ENCODE results near the gene ZFHX2.
"Not testable (repeated sequence)": the region's sequence is repeated elsewhere in the genome, so short reads cannot be mapped to it uniquely, and the experiment has no call there.

Gene ZFHX2

GRCh38 chr14:23538785-23539184 is 12.8 kb downstream of the ZFHX2 start:
- H3K9me2 ChIP-seq (ENCODE audit: low read depth, low read length): no peaks in the 10 kb centered on the region
- no peak overlapping the region for H3K4me2 ChIP-seq (ENCODE audit: low read length)
- no peaks in the 10 kb centered on the region for H3K4me1 ChIP-seq (ENCODE audit: insufficient read depth, low read length, severe bottlenecking)
- H2AFZ ChIP-seq (ENCODE audit: low read length): no peak overlapping the region
- no peaks in the 10 kb centered on the region for H3K27me3 ChIP-seq (ENCODE audit: insufficient read depth, low read length)
- H3K9me3 ChIP-seq (ENCODE audit: low read length): no peaks in the 10 kb centered on the region
- no peaks in the 10 kb centered on the region for H3F3A ChIP-seq (ENCODE audit: insufficient read depth, low read length)
- no peak overlapping the region for H3K9ac ChIP-seq (ENCODE audit: low read length)
- H3K4me3 ChIP-seq (ENCODE audit: low read depth, low read length, poor library complexity, severe bottlenecking): no peak overlapping the region
- H3K36me3 ChIP-seq (ENCODE audit: insufficient read depth, low read length): no peaks in the 10 kb centered on the region
- TF ChIP-seq, protein P1, sequence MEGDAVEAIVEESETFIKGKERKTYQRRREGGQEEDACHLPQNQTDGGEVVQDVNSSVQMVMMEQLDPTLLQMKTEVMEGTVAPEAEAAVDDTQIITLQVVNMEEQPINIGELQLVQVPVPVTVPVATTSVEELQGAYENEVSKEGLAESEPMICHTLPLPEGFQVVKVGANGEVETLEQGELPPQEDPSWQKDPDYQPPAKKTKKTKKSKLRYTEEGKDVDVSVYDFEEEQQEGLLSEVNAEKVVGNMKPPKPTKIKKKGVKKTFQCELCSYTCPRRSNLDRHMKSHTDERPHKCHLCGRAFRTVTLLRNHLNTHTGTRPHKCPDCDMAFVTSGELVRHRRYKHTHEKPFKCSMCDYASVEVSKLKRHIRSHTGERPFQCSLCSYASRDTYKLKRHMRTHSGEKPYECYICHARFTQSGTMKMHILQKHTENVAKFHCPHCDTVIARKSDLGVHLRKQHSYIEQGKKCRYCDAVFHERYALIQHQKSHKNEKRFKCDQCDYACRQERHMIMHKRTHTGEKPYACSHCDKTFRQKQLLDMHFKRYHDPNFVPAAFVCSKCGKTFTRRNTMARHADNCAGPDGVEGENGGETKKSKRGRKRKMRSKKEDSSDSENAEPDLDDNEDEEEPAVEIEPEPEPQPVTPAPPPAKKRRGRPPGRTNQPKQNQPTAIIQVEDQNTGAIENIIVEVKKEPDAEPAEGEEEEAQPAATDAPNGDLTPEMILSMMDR (IDR thresholded peaks at IDR 0.05; ENCODE audit: low read length): no peak
- TF ChIP-seq EZH2 (IDR thresholded peaks at IDR 0.05; ENCODE audit: borderline replicate concordance, low read length): no peak
- H3K79me2 ChIP-seq (ENCODE audit: insufficient read depth, low read length): no peaks in the 10 kb centered on the region
- H4K20me1 ChIP-seq (ENCODE audit: insufficient read depth, low read length): no peaks in the 10 kb centered on the region
- no peak overlapping the region for H3K27ac ChIP-seq (ENCODE audit: low read depth, low read length, poor library complexity, severe bottlenecking)

DNA sequence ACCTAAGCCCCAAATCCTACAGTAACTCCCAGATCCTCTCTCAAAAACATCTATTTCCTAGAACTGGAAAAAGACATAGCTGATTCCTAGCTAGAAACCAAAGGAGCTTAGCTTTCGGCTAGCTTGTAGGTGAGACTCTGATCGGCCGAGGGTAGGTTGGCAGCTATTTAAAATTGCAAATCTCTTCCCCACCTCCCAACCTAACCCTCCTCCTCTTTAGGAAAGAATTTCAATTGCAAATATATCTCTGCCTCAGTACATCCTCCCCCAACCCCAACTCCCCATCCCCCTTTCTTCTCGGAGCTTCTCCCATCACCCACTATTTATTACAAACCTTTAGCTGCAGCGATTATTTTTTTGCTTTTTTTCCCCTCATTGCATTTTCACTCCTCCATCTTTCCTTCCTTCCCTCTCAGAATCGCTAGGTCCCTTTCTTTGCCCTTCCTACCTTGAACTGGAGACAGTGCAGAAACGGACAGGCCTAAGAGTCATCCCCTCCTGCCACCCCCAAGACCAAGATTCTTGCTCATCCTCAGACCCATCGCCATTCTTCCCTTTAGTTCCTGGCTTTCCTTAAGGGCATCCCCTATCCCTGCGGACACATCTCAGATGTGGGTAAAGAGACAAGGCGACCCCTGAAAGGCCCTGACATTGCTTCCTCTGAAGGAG is 13.4 kb downstream of the ZFHX2 start:
- no peaks in the 10 kb centered on the region for H3K27me3 ChIP-seq (ENCODE audit: insufficient read depth, low read length)
- no peaks in the 10 kb centered on the region for H4K20me1 ChIP-seq (ENCODE audit: insufficient read depth, low read length)
- no peak overlapping the region for H3K4me3 ChIP-seq (ENCODE audit: low read depth, low read length, poor library complexity, severe bottlenecking)
- no peaks in the 10 kb centered on the region for H3F3A ChIP-seq (ENCODE audit: insufficient read depth, low read length)
- H3K79me2 ChIP-seq (ENCODE audit: insufficient read depth, low read length): no peaks in the 10 kb centered on the region
- no peaks in the 10 kb centered on the region for H3K4me1 ChIP-seq (ENCODE audit: insufficient read depth, low read length, severe bottlenecking)
- no peak overlapping the region for H3K9ac ChIP-seq (ENCODE audit: low read length)
- no peaks in the 10 kb centered on the region for H3K9me2 ChIP-seq (ENCODE audit: low read depth, low read length)
- H3K27ac ChIP-seq (ENCODE audit: low read depth, low read length, poor library complexity, severe bottlenecking): no peak overlapping the region
- H3K9me3 ChIP-seq (ENCODE audit: low read length): no peaks in the 10 kb centered on the region
- TF ChIP-seq EZH2 (IDR thresholded peaks at IDR 0.05; ENCODE audit: borderline replicate concordance, low read length): no peak
- TF ChIP-seq, protein P1 (IDR thresholded peaks at IDR 0.05; ENCODE audit: low read length): no peak
- H3K4me2 ChIP-seq (ENCODE audit: low read length): no peak overlapping the region
- no peaks in the 10 kb centered on the region for H3K36me3 ChIP-seq (ENCODE audit: insufficient read depth, low read length)
- no peak overlapping the region for H2AFZ ChIP-seq (ENCODE audit: low read length)

DNA sequence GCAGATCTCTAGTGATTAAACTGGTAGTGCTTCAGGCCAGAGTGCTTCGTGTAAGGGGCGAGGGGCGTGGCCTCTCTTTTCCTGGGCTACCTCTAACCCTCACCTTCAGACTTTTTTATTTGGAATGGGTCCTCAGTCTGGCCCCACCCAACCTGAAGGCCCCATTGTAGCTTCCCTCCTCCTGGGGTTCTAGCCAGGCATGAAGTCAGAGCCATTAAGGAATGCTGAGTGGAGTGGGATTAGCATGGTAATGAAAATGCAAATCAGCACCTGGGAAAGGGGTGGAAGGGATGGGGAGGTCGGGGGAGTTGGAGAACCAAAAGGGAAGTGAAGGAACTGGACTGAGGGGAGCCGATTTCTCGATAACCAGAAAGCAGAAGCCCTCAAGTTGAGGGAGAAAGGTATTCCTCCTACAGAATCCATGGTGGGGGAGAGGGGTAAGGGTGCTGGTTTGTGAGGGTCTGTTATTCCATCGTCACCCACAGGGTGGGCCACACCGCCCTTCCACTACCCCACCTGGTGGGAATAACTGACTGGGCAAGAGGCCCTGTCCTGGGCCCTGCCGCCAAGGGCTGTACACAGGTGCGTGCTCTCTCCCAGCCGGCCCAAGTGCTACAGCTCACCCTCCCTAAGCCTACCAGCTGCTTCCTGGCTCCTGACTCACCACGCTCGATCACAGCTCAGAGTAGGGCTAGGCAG is 14.1 kb downstream of the ZFHX2 start:
- Histone ChIP-seq H3K9ac (ENCODE audit: low read length) (no peak overlapping the region), H3K79me2 (ENCODE audit: insufficient read depth, low read length) (no peaks in the 10 kb centered on the region), H3K27me3 (ENCODE audit: insufficient read depth, low read length) (no peaks in the 10 kb centered on the region), H3K27ac (ENCODE audit: low read depth, low read length, poor library complexity, severe bottlenecking) (no peak overlapping the region), H3K9me2 (ENCODE audit: low read depth, low read length) (no peaks in the 10 kb centered on the region), H3K4me3 (ENCODE audit: low read depth, low read length, poor library complexity, severe bottlenecking) (no peak overlapping the region), H3K36me3 (ENCODE audit: insufficient read depth, low read length) (no peaks in the 10 kb centered on the region), H3F3A (ENCODE audit: insufficient read depth, low read length) (no peaks in the 10 kb centered on the region), H3K9me3 (ENCODE audit: low read length) (no peaks in the 10 kb centered on the region), H3K4me2 (ENCODE audit: low read length) (no peak overlapping the region), H3K4me1 (ENCODE audit: insufficient read depth, low read length, severe bottlenecking) (no peaks in the 10 kb centered on the region), H4K20me1 (ENCODE audit: insufficient read depth, low read length) (no peaks in the 10 kb centered on the region), H2AFZ (ENCODE audit: low read length) (no peak overlapping the region)
- TF ChIP-seq, protein P1 (IDR thresholded peaks at IDR 0.05; ENCODE audit: low read length): no peak
- TF ChIP-seq EZH2 (IDR thresholded peaks at IDR 0.05; ENCODE audit: borderline replicate concordance, low read length): no peak

- H3K27ac ChIP-seq (ENCODE audit: low read depth, low read length, poor library complexity, severe bottlenecking); H3K9ac ChIP-seq (ENCODE audit: low read length); H3K4me3 ChIP-seq (ENCODE audit: low read depth, low read length, poor library complexity, severe bottlenecking); H3K79me2 ChIP-seq (ENCODE audit: insufficient read depth, low read length); H3K9me3 ChIP-seq (ENCODE audit: low read length); H3K27me3 ChIP-seq (ENCODE audit: insufficient read depth, low read length); H3K4me1 ChIP-seq (ENCODE audit: insufficient read depth, low read length, severe bottlenecking); H2AFZ ChIP-seq (ENCODE audit: low read length); H3K9me2 ChIP-seq (ENCODE audit: low read depth, low read length); H4K20me1 ChIP-seq (ENCODE audit: insufficient read depth, low read length); H3F3A ChIP-seq (ENCODE audit: insufficient read depth, low read length); H3K36me3 ChIP-seq (ENCODE audit: insufficient read depth, low read length); H3K4me2 ChIP-seq (ENCODE audit: low read length): not testable (repeated sequence)
These were observed 14.7 kb downstream of the ZFHX2 start for GRCh38 chr14:23536906-23537305.
